Lower leg skin (tissue), 3 donors: Measurements from ENCODE around the gene PIK3CB.

Source experiments
- CTCF ChIP-seq, 3 donors: fragments of 450-650 bp; IDR thresholded peaks; one replicate each; pipeline ENCODE4 v1.5.1; 2016; ENCODE audit warnings: antibody characterized with exemption in 3 of 3, mild to moderate bottlenecking in 3 of 3, moderate library complexity in 2 of 3
- POLR2A ChIP-seq, 2 donors: fragments of 450-650 bp; IDR thresholded peaks; one replicate each; pipeline ENCODE4 v1.6.1; 2016 to 2017; ENCODE audit warnings: antibody characterized with exemption in 2 of 2, mild to moderate bottlenecking in 1 of 2, moderate library complexity in 1 of 2

GRCh38 chr3:138797508-138798038 is 37.2 kb downstream of the PIK3CB start:
- no peak for TF ChIP-seq POLR2A (IDR thresholded peaks at IDR 0.05)
- no peak for TF ChIP-seq CTCF (IDR thresholded peaks at IDR 0.05)
